Measurements from ENCODE around the gene SERPINB1.

The SERPINB1 gene

DNA sequence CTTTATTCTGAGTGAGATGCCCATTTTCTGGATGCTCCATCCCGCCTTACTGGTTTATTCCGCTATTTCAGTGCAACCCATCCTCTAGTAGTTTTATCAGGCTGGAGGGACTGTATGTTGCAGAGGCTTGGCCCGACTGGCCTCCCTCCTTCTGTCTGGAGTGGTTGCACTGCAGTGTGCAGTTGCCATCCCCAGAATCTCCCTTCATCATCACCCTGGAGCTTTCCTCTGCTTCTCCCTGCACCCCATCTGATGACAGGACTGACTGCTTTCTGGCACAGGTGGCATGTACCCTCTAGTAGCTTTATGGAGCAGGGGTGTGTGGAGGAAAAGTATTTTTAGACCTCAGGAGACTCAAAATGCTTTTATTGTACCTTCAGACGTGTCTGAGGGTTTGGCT, 55.4 kb downstream of the SERPINB1 start:
- DNase-seq (ENCODE audit: low read depth), result no peak
- no peak overlapping the region for H3K4me3 ChIP-seq (ENCODE audit: control insufficient read depth, low read depth, low read length)
- TF ChIP-seq, protein P1, sequence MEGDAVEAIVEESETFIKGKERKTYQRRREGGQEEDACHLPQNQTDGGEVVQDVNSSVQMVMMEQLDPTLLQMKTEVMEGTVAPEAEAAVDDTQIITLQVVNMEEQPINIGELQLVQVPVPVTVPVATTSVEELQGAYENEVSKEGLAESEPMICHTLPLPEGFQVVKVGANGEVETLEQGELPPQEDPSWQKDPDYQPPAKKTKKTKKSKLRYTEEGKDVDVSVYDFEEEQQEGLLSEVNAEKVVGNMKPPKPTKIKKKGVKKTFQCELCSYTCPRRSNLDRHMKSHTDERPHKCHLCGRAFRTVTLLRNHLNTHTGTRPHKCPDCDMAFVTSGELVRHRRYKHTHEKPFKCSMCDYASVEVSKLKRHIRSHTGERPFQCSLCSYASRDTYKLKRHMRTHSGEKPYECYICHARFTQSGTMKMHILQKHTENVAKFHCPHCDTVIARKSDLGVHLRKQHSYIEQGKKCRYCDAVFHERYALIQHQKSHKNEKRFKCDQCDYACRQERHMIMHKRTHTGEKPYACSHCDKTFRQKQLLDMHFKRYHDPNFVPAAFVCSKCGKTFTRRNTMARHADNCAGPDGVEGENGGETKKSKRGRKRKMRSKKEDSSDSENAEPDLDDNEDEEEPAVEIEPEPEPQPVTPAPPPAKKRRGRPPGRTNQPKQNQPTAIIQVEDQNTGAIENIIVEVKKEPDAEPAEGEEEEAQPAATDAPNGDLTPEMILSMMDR (conservative IDR thresholded peaks at IDR 0.05; ENCODE audit: control insufficient read depth, insufficient read depth, low read depth, low read length), result no peak

DNA sequence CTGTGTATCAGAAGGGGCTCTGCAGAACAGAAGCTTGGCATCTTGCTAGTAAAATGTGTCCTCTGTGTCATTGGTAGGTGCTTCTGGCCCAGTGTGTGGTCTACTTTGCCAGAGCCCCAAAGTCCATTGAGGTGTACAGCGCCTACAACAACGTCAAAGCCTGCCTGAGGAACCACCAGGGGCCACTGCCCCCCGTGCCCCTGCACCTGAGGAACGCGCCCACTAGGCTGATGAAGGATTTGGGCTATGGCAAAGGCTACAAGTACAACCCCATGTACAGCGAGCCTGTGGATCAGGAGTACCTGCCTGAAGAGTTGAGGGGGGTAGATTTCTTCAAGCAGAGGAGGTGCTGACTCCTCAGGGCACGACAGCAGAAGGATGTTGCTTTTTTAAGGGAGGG, 56.7 kb downstream of the SERPINB1 start:
- DNase-seq (ENCODE audit: low read depth), result no peak
- no peak overlapping the region for H3K4me3 ChIP-seq (ENCODE audit: control insufficient read depth, low read depth, low read length)
- TF ChIP-seq, protein P1 (conservative IDR thresholded peaks at IDR 0.05; ENCODE audit: control insufficient read depth, insufficient read depth, low read depth, low read length), result no peak

DNA sequence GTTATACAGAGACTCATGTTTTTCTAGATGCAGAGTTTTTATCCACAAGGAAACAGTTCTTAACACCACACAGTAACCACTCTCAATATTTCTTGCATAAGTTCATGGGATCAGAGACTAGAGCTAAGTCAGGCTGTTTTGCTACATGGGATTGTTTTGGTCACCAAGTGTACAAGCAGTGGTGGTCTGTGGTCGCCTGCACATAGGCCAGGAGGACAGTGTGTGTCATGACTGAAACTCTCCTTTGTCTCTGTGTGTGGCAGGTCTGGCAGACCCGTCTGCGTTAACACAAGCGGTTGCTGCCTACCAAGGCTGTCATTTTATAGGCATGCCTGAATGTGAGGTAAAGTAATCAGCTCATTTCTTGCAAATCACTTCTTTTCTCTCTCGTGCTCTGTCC, 57.6 kb downstream of the SERPINB1 start:
- H3K4me3 ChIP-seq (ENCODE audit: control insufficient read depth, low read depth, low read length), result no peak overlapping the region
- TF ChIP-seq, protein P1 (conservative IDR thresholded peaks at IDR 0.05; ENCODE audit: control insufficient read depth, insufficient read depth, low read depth, low read length), result no peak
- DNase-seq (ENCODE audit: low read depth), result no peak

DNA sequence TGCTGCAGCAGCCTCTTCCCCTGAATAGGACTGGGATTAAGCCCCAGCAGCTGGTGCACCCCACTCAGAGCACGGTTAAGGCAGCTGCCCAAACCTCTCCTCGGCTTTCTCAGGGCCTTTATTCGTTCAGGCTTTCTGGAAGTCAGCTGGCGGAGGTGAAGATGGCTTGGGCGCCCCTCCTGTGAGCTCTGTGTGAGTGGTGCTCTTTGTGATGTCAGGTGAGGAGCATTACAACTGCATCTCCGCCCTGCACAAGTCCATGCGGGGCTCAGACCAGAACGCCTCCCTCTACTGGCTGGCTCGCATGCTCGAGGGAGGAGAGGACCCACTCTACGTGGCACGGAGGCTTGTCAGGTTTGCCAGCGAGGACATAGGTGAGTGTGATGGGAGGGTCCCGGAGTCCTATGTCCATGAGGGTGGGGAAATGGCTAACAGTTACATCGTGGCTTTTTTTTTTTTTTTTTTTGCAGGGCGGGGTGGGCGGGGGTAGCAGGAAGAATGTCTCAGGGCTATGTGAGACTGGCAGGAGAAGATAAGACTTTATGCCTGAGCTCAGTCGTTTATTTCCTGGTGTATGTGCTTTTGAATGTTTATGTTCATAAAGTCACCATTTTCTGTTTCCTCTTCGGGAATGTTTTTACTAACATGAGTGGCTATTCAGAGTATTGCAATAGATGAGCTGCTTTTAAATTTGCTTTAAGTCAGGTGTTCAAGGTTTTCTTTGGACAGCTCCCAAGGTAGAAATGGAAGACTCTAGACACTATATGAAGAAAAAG, 58.3 kb downstream of the SERPINB1 start:
- no peak for DNase-seq (ENCODE audit: low read depth)

DNA sequence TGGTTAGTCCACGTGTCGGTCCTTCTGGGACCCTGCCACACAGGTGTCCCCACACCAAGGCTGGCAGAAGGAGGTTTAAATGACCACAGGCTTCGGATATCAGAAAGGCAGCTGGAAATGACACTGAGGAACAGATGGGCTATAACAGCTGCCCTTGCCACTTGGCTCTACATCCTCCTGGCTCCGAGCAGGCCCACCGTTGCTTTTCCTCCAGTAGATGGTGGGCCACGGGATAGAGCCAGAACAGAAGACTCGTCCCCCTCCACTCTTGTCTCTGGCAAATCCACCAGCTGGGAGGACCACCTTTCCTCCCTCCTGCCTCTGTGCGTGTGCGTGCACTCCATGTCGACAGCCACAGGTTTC, 58.9 kb downstream of the SERPINB1 start:
- H3K4me3 ChIP-seq (ENCODE audit: control insufficient read depth, low read depth, low read length), result no peak overlapping the region
- DNase-seq (ENCODE audit: low read depth), result no peak
- TF ChIP-seq, protein P1 (conservative IDR thresholded peaks at IDR 0.05; ENCODE audit: control insufficient read depth, insufficient read depth, low read depth, low read length), result no peak

More for the DNA sequence above, 58.3 kb downstream of the SERPINB1 start:
- TF ChIP-seq, protein P1 (conservative IDR thresholded peaks at IDR 0.05; ENCODE audit: control insufficient read depth, insufficient read depth, low read depth, low read length), result no peak
- H3K4me3 ChIP-seq (ENCODE audit: control insufficient read depth, low read depth, low read length), result no peak overlapping the region

DNA sequence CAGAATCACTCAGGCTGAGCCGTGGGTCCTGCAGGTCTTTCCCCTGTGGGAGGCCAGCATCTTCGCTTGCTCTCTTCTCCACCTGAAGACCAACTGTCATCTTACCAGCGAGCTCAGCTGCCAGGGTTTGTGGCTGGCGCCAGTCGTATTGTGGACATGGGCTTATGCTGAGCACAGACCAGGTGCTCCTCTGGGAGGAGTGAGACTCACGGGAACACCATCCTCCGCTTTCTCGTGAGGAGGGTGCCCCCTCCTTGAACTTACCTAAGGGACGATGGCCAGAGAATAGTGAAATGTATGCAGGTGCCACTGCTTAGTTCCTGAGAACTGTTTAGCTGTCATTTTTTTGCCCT, 59.3 kb downstream of the SERPINB1 start:
- TF ChIP-seq, protein P1 (conservative IDR thresholded peaks at IDR 0.05; ENCODE audit: control insufficient read depth, insufficient read depth, low read depth, low read length), result no peak
- DNase-seq (ENCODE audit: low read depth), result no peak
- H3K4me3 ChIP-seq (ENCODE audit: control insufficient read depth, low read depth, low read length), result no peak overlapping the region
